ENCODE data around the gene WWOX. TPM values are rescaled to one million over a fixed set of nuclear protein-coding genes. Genes with fewer than 3 reads are reported as not detected.

The WWOX gene
- total and polyA plus RNA-seq, 2 of the 13 experiments (the other 11 are each of a cell fraction or from before 2014, with no cell fraction given) = 9.1 to 37.4 TPM

GRCh38 chr16:78976212-78976611, 876.8 kb downstream of the WWOX start:
- Histone ChIP-seq H3K79me2 (ENCODE audit: insufficient read depth, low read length) (no peaks in the 10 kb centered on the region), H3K36me3 (replicated peaks in 1 of 2; ENCODE audit: control insufficient read depth in 1 of 2, insufficient read depth in 2 of 2, low read length in 2 of 2) (no peaks in the 10 kb centered on the region), H3K4me2 (ENCODE audit: low read depth, low read length) (no peak overlapping the region), H3K27ac (ENCODE audit: extremely low read length, insufficient read depth, low read length) (no peak overlapping the region), H3K9me3 (ENCODE audit: low read length) (no peaks in the 10 kb centered on the region), H3K27me3 (ENCODE audit: control insufficient read depth in 1 of 2, insufficient read depth in 2 of 2, low read length in 2 of 2) (no peaks in the 10 kb centered on the region), H4K20me1 (ENCODE audit: insufficient read depth, low read length) (no peaks in the 10 kb centered on the region), H3K9ac (ENCODE audit: insufficient read depth, low read depth, low read length) (no peak overlapping the region), H3K4me3 (replicated peaks in 1 of 3; ENCODE audit: insufficient read depth in 1 of 3, low read depth in 2 of 3, low read length in 3 of 3) (no peak overlapping the region), H2AFZ (ENCODE audit: low read length) (no peak overlapping the region), H3K4me1 (ENCODE audit: insufficient read depth, low read length) (no peaks in the 10 kb centered on the region)
- TF ChIP-seq, protein P1, sequence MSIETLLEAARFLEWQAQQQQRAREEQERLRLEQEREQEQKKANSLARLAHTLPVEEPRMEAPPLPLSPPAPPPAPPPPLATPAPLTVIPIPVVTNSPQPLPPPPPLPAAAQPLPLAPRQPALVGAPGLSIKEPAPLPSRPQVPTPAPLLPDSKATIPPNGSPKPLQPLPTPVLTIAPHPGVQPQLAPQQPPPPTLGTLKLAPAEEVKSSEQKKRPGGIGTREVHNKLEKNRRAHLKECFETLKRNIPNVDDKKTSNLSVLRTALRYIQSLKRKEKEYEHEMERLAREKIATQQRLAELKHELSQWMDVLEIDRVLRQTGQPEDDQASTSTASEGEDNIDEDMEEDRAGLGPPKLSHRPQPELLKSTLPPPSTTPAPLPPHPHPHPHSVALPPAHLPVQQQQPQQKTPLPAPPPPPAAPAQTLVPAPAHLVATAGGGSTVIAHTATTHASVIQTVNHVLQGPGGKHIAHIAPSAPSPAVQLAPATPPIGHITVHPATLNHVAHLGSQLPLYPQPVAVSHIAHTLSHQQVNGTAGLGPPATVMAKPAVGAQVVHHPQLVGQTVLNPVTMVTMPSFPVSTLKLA (IDR thresholded peaks at IDR 0.05) = peak; percentile 42; the same call in 1 of the 2 replicates
- TF ChIP-seq ZBTB34 (CRISPR knock-in tag; IDR thresholded peaks at IDR 0.05) = no peak
- intact Hi-C loops (cut with micrococcal nuclease; ENCODE audit: unreplicated experiment) (no loop called here), in situ Hi-C loops (cut with HindIII; ENCODE audit: extremely low pct_ligation_motif_present, low pct_unique_long_range_greater_than_20kb) (no loop called here)
- ChIA-PET CTCF (ENCODE audit: low intra/inter-chr PET ratio, low total read pairs) (no interaction called here), POLR2A (no interaction called here)
- ATAC-seq = no peak
- 66% methylated on average over 10 of the region's 10 CpGs for WGBS (ENCODE audit: low lambda C conversion rate)
- no TSS peak for BruUV-seq (replicated peaks)
- FAIRE-seq = no peak
- no peak for DNase-seq (ENCODE audit: low spot score)

DNA sequence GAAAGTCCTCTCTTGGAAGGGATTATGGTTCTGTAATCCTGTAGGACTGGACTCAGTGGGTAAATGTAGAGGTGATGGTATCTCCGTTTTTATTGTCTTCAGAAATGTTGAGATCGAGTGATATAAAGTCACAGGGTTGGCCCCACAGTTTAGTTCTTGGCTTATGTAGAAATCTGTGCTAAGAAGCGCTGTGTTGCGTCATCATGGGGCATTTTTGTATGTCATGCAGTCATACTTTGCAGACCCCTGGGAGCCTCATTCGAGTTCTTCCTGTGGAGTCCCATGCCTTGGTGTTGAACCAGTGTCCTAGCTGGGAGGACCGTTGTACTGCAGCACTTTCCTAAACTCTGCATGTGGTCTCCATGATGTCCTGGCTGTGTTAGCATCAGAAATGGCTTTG, 881.4 kb downstream of the WWOX start:
- H3K9ac ChIP-seq (ENCODE audit: insufficient read depth, low read depth, low read length) = no peak overlapping the region
- ChIA-PET POLR2A (no interaction called here), CTCF (ENCODE audit: low intra/inter-chr PET ratio, low total read pairs) (no interaction called here)
- H3K4me3 ChIP-seq (replicated peaks in 1 of 3; ENCODE audit: insufficient read depth in 1 of 3, low read depth in 2 of 3, low read length in 3 of 3) = no peak overlapping the region
- H3K9me3 ChIP-seq (ENCODE audit: low read length) = no peaks in the 10 kb centered on the region
- no peaks in the 10 kb centered on the region for H3K79me2 ChIP-seq (ENCODE audit: insufficient read depth, low read length)
- H3K4me2 ChIP-seq (ENCODE audit: low read depth, low read length) = no peak overlapping the region
- no peak for ATAC-seq
- H3K27me3 ChIP-seq (ENCODE audit: control insufficient read depth in 1 of 2, insufficient read depth in 2 of 2, low read length in 2 of 2) = no peaks in the 10 kb centered on the region
- H3K4me1 ChIP-seq (ENCODE audit: insufficient read depth, low read length) = peaks cover 17% of the 10 kb centered on the region
- no peaks in the 10 kb centered on the region for H4K20me1 ChIP-seq (ENCODE audit: insufficient read depth, low read length)
- no peaks in the 10 kb centered on the region for H3K36me3 ChIP-seq (replicated peaks in 1 of 2; ENCODE audit: control insufficient read depth in 1 of 2, insufficient read depth in 2 of 2, low read length in 2 of 2)
- no TSS peak for BruUV-seq (replicated peaks)
- no peak overlapping the region for H3K27ac ChIP-seq (ENCODE audit: extremely low read length, insufficient read depth, low read length)
- in situ Hi-C loops (cut with HindIII; ENCODE audit: extremely low pct_ligation_motif_present, low pct_unique_long_range_greater_than_20kb) (no loop called here), intact Hi-C loops (cut with micrococcal nuclease; ENCODE audit: unreplicated experiment) (no loop called here)
- WGBS (ENCODE audit: low lambda C conversion rate) = 45% methylated on average over 6 of the region's 6 CpGs
- no peak for DNase-seq (ENCODE audit: low spot score)
- TF ChIP-seq, protein P2, sequence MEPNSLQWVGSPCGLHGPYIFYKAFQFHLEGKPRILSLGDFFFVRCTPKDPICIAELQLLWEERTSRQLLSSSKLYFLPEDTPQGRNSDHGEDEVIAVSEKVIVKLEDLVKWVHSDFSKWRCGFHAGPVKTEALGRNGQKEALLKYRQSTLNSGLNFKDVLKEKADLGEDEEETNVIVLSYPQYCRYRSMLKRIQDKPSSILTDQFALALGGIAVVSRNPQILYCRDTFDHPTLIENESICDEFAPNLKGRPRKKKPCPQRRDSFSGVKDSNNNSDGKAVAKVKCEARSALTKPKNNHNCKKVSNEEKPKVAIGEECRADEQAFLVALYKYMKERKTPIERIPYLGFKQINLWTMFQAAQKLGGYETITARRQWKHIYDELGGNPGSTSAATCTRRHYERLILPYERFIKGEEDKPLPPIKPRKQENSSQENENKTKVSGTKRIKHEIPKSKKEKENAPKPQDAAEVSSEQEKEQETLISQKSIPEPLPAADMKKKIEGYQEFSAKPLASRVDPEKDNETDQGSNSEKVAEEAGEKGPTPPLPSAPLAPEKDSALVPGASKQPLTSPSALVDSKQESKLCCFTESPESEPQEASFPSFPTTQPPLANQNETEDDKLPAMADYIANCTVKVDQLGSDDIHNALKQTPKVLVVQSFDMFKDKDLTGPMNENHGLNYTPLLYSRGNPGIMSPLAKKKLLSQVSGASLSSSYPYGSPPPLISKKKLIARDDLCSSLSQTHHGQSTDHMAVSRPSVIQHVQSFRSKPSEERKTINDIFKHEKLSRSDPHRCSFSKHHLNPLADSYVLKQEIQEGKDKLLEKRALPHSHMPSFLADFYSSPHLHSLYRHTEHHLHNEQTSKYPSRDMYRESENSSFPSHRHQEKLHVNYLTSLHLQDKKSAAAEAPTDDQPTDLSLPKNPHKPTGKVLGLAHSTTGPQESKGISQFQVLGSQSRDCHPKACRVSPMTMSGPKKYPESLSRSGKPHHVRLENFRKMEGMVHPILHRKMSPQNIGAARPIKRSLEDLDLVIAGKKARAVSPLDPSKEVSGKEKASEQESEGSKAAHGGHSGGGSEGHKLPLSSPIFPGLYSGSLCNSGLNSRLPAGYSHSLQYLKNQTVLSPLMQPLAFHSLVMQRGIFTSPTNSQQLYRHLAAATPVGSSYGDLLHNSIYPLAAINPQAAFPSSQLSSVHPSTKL (CRISPR knock-in tag; IDR thresholded peaks at IDR 0.05) = no peak
- TF ChIP-seq CEBPB (IDR thresholded peaks at IDR 0.05; ENCODE audit: borderline replicate concordance, low read depth, low read length) = peak; percentile 81
- FAIRE-seq = no peak
- no peak overlapping the region for H2AFZ ChIP-seq (ENCODE audit: low read length)
